ENCODE measurements around the gene HSP90AB1.

GRCh38 chr6:44227148-44227793, 19.6 kb upstream of the HSP90AB1 start:
- TF ChIP-seq CTCF (IDR thresholded peaks at IDR 0.05; ENCODE audit: low read depth, low read length): no peak
- no peak for TF ChIP-seq EZH2phosphoT487 (IDR thresholded peaks at IDR 0.05; ENCODE audit: low read depth)
